Tibial nerve (tissue), 4 donors: ENCODE data around the gene CACNA1B. TPM values are rescaled to one million over a fixed set of nuclear protein-coding genes. Genes with fewer than 3 reads are reported as not detected.

Experiments
- DNase-seq, 2 donors: peaks; one replicate each; pipeline ENCODE4 v3.0.0-alpha.2; 2019; ENCODE audit warnings: low spot score in 2 of 2
- H3K27ac ChIP-seq, 4 donors: fragments of 200-600 bp; sonication (generic) in 3 of 4; one replicate each; pipeline ENCODE4 v1.5.1; 2017 to 2019; ENCODE audit warnings: mild to moderate bottlenecking in 1 of 4
- H3K27me3 ChIP-seq, 2 donors: fragments of 200-600 bp; sonication (generic) in 1 of 2; one replicate each; pipeline versions ENCODE4 v1.5.1 to v1.6.0; 2017 to 2019
- H3K36me3 ChIP-seq, 3 donors: fragments of 200-600 bp; sonication (generic); one replicate each; pipeline ENCODE4 v1.5.1; 2018 to 2019
- H3K4me1 ChIP-seq, 4 donors: fragments of 200-600 bp; sonication (generic) in 3 of 4; one replicate each; pipeline ENCODE4 v1.5.1; 2017 to 2019
- H3K4me3 ChIP-seq, 4 donors: fragments of 200-600 bp; sonication (generic) in 3 of 4; one replicate each; pipeline ENCODE4 v1.5.1; 2017 to 2019; ENCODE audit warnings: mild to moderate bottlenecking in 1 of 4, moderate library complexity in 1 of 4
- H3K9me3 ChIP-seq, 4 donors: fragments of 200-600 bp; sonication (generic) in 3 of 4; one replicate each; pipeline ENCODE4 v1.5.1; 2017 to 2019
- EP300 ChIP-seq, 2 donors: sonication (generic); formaldehyde crosslinking; IDR thresholded peaks; one replicate each; pipeline ENCODE4 v1.6.1; 2017; ENCODE audit warnings: antibody characterized with exemption in 2 of 2, mild to moderate bottlenecking in 1 of 2
- POLR2A ChIP-seq, 2 donors: fragments of 450-650 bp; IDR thresholded peaks; one replicate each; pipeline ENCODE4 v1.6.1; 2017; ENCODE audit warnings: antibody characterized with exemption in 2 of 2, mild to moderate bottlenecking in 2 of 2, moderate library complexity in 2 of 2
- WGBS, 2 donors: methylation state at CpG; one replicate each; pipeline ENCODE4 v1.1.5; 2018; 5-methylcytosine and 5-hydroxymethylcytosine counted together
- total RNA-seq, 4 donors: library from RNA; depleted of rRNA; stranded (reverse); fragments of >200 nt; gene quantifications; one replicate each; pipeline ENCODE4 v1.1.0, GENCODE V29; 2016
- TF ChIP-seq, protein P1 (sequence below), 5 experiments: fragments of 200-600 bp in 3 of 5; fragments of 450-650 bp in 2 of 5; sonication (generic) in 3 of 5; IDR thresholded peaks; one replicate each; pipeline ENCODE4 v1.5.1; 2016 to 2019; ENCODE audit warnings: antibody characterized with exemption in 5 of 5, mild to moderate bottlenecking in 3 of 5, moderate library complexity in 2 of 5

CACNA1B gene
- total RNA-seq, 4 donors from 2014 or later: under 0.01 TPM; not detected in 2

DNA sequence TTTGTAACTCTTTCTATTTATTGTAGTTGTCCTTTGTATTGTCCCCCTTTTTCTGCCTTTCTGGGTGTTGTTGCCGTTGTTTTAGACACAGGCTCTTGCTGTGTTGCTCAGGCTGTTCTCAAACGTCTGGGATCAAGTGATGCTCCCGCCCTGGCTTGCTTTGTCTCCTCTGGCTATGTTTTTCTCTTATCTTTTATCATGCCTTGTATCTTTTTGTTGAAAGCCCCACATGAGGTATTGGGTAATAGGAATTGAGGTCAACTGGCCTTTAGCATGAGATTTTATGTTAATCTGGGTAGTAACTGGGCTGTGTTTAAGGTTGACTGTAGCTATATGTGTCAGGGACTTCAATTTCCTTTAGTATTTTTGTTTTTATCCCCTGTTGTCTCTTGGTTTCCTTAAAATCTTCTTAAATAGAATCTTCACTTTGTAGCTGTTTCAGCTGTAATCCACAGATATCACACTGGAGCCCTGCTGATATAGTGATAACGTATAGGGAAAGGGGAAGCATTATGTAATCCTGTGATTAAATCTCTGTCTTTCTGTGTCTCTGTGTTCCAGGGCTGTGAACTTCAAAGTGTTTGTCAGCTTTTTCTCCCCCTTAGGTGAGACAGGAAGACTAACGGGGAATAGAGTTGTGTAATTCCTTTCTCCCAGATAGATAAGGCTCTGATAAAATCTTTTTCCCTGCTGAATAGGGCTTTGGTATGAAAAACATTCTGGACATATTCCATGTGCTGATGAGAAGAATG lies 25.9 kb upstream of the CACNA1B start:
- no peaks in the 10 kb centered on the region for H3K27me3 ChIP-seq
- no peaks in the 10 kb centered on the region for H3K36me3 ChIP-seq
- TF ChIP-seq, protein P1, sequence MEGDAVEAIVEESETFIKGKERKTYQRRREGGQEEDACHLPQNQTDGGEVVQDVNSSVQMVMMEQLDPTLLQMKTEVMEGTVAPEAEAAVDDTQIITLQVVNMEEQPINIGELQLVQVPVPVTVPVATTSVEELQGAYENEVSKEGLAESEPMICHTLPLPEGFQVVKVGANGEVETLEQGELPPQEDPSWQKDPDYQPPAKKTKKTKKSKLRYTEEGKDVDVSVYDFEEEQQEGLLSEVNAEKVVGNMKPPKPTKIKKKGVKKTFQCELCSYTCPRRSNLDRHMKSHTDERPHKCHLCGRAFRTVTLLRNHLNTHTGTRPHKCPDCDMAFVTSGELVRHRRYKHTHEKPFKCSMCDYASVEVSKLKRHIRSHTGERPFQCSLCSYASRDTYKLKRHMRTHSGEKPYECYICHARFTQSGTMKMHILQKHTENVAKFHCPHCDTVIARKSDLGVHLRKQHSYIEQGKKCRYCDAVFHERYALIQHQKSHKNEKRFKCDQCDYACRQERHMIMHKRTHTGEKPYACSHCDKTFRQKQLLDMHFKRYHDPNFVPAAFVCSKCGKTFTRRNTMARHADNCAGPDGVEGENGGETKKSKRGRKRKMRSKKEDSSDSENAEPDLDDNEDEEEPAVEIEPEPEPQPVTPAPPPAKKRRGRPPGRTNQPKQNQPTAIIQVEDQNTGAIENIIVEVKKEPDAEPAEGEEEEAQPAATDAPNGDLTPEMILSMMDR (IDR thresholded peaks at IDR 0.05): no peak
- no peak for TF ChIP-seq POLR2A (IDR thresholded peaks at IDR 0.05)
- H3K27ac ChIP-seq: no peak overlapping the region
- 60 to 61% methylated on average over 5 of the region's 5 CpGs for WGBS, 2 donors
- peaks cover 0 to 50% (median 7%) of the 10 kb centered on the region in 4 donors for H3K9me3 ChIP-seq
- no peaks in the 10 kb centered on the region for H3K4me1 ChIP-seq
- no peak overlapping the region for H3K4me3 ChIP-seq
- no peak for DNase-seq

DNA sequence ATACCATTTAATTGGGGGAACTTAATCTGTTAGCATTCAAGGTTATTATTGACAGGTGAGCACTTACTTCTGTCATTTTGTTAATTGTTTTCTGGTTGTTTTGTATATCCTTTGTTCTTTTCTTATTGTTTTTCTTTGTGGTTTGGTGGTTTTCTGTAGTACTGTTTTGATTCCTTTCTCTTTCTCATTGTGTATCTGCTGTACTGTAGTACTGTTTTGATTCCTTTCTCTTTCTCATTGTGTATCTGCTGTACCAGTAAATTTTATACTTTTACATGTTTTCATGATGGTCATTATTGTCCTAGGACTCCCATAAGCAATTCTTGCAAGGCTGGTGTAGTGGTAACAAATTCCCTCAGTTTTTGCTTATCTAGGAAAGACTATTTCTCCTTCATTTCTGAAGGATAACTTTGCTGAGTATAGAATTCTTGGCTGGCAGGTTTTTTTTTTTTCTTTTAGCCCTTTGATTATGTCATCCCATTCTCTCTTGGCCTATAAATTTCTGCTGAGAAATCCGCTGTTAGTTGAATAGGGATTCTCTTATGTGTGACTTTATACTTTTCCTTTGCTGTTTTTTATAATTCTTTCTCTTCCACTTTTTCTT lies 24.1 kb upstream of the CACNA1B start:
- H3K4me1 ChIP-seq: no peaks in the 10 kb centered on the region
- no peak overlapping the region for H3K4me3 ChIP-seq
- no peak for TF ChIP-seq EP300 (IDR thresholded peaks at IDR 0.05)
- no peak for TF ChIP-seq POLR2A (IDR thresholded peaks at IDR 0.05)
- TF ChIP-seq, protein P1 (IDR thresholded peaks at IDR 0.05): no peak
- no peaks in the 10 kb centered on the region for H3K27me3 ChIP-seq
- no peak overlapping the region for H3K27ac ChIP-seq
- peaks cover 0 to 58% (median 7%) of the 10 kb centered on the region in 4 donors for H3K9me3 ChIP-seq
- WGBS, 2 donors: 90 to 94% methylated on average over 1 of the region's 1 CpG
- no peaks in the 10 kb centered on the region for H3K36me3 ChIP-seq
- DNase-seq: no peak

DNA sequence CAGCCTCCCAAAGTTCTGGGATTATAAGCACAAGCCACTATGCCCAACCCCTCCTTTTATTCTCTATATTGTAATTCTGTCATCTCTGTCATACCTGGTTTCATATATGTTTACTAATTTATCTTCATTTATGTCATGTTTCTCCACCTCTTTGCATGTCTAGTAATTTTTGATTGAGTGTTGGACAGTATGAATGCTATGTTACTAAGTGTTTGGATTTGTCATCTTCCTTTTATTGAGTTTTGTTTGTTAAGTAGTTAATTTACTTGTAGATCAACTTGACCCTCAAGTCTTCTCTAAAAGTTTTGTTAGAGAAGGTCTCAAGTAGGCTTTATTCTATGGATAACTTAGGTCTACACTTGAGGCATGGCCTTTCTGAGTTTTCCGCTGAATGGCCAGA lies 17.2 kb upstream of the CACNA1B start:
- H3K27ac ChIP-seq: no peak overlapping the region

DNA sequence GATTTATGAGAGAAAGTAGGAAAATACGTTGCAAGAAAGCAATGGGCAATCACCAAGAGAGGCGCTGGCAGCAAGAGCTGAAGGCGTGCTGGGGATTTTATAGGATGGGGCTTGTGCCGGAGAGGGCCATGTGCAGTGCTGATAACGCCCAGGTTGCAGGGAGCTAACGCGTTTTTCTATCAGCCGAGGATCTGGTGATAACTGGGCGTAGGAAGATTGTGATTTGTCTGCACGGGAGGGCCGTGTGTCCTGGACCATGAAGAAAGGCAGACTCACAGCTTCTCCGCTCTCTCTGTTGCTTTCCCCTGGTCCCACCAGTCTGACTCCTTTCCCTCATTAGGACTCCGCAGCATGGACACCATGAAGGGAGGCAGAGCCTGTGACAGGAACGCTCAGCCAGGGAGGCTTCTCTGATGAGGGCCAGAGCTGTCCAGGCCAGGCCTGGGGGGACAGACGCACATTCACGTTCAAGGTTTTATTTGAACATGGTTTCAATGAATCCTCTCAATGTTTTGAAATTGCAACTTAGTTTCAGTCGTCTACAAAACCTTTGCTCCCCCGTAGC lies 11.9 kb upstream of the CACNA1B start:
- no peak for TF ChIP-seq POLR2A (IDR thresholded peaks at IDR 0.05)
- no peak for TF ChIP-seq EP300 (IDR thresholded peaks at IDR 0.05)
- TF ChIP-seq, protein P1 (IDR thresholded peaks at IDR 0.05): no peak
- Histone ChIP-seq H3K36me3 (peaks cover 0 to 11% (median 0%) of the 10 kb centered on the region in 3 donors), H3K4me1 (no peaks in the 10 kb centered on the region), H3K4me3 (no peak overlapping the region), H3K27ac (no peak overlapping the region), H3K9me3 (peaks cover 0 to 28% (median 3%) of the 10 kb centered on the region in 4 donors), H3K27me3 (no peaks in the 10 kb centered on the region)
- 65 to 67% methylated on average over 18 of the region's 18 CpGs for WGBS, 2 donors
- no peak for DNase-seq

More for the DNA sequence above, 17.2 kb upstream of the CACNA1B start:
- Histone ChIP-seq H3K27me3 (no peaks in the 10 kb centered on the region), H3K9me3 (peaks cover 0 to 49% (median 4%) of the 10 kb centered on the region in 4 donors), H3K4me1 (no peaks in the 10 kb centered on the region), H3K36me3 (peaks cover 0 to 11% (median 0%) of the 10 kb centered on the region in 3 donors), H3K4me3 (no peak overlapping the region)
- TF ChIP-seq EP300 (IDR thresholded peaks at IDR 0.05): no peak
- TF ChIP-seq POLR2A (IDR thresholded peaks at IDR 0.05): no peak
- TF ChIP-seq, protein P1 (IDR thresholded peaks at IDR 0.05): no peak
- WGBS, 2 donors: 100% methylated on average over 1 of the region's 1 CpG
- no peak for DNase-seq
